Fibroblast of lung (primary cell): ENCODE measurements around the gene NRF1. TPM values are rescaled to one million over a fixed set of nuclear protein-coding genes. Genes with fewer than 3 reads are reported as not detected.
"Not testable (repeated sequence)": the region's sequence is repeated elsewhere in the genome, so short reads cannot be mapped to it uniquely, and the experiment has no call there.

Source experiments
- DNase-seq, 2 donors: peaks; one replicate each; pipeline versions ENCODE4 v3.0.0 to v3.0.0-alpha.2; 2010; ENCODE audit warnings: low read depth in 2 of 2
- H2AFZ ChIP-seq: 2 replicates; pipeline ENCODE4 v1.5.1; 2012; ENCODE audit warnings: low read length, control low read depth, inconsistent platforms
- H3K27ac ChIP-seq: 2 replicates; pipeline ENCODE4 v1.5.1; 2011; ENCODE audit warnings: low read length, control low read depth; ENCODE audit not compliant: insufficient read depth
- H3K27me3 ChIP-seq: 2 replicates; pipeline ENCODE4 v1.5.1; 2011; ENCODE audit warnings: mild to moderate bottlenecking, low read length; ENCODE audit not compliant: control insufficient read depth, insufficient read depth
- H3K36me3 ChIP-seq: 2 replicates; pipeline ENCODE4 v1.5.1; 2011; ENCODE audit warnings: low read length; ENCODE audit not compliant: control insufficient read depth, insufficient read depth
- H3K4me1 ChIP-seq: 2 replicates; pipeline ENCODE4 v1.5.1; 2011; ENCODE audit warnings: low read length; ENCODE audit not compliant: control insufficient read depth, insufficient read depth; ENCODE audit errors: extremely low read depth
- H3K4me2 ChIP-seq: 2 replicates; pipeline ENCODE4 v1.5.1; 2011; ENCODE audit warnings: low read length, control low read depth; ENCODE audit not compliant: insufficient read depth; ENCODE audit errors: extremely low read depth
- H3K4me3 ChIP-seq, 4 experiments: fragments of 200-600 bp in 1 of 4; sonication (generic) in 1 of 4; replicated peaks in 1 of 4; 2 replicates each; pipeline ENCODE4 v1.5.1; 2011 to 2016; ENCODE audit warnings: low read length in 4 of 4, low read depth in 3 of 4, mild to moderate bottlenecking in 3 of 4, control low read depth in 2 of 4, inconsistent platforms in 1 of 4, mixed read lengths in 1 of 4; ENCODE audit not compliant: insufficient read depth in 1 of 4; ENCODE audit errors: control extremely low read depth in 1 of 4
- H3K79me2 ChIP-seq: 2 replicates; pipeline ENCODE4 v1.5.1; 2012; ENCODE audit warnings: mild to moderate bottlenecking, low read length, inconsistent platforms; ENCODE audit not compliant: control insufficient read depth, insufficient read depth
- H3K9ac ChIP-seq: 2 replicates; pipeline ENCODE4 v1.5.1; 2011; ENCODE audit warnings: mild to moderate bottlenecking, low read length, control low read depth; ENCODE audit not compliant: insufficient read depth
- H3K9me3 ChIP-seq: 2 replicates; pipeline ENCODE4 v1.5.1; 2012; ENCODE audit warnings: low read depth, low read length; ENCODE audit not compliant: control insufficient read depth, insufficient read depth
- H4K20me1 ChIP-seq: 2 replicates; pipeline ENCODE4 v1.5.1; 2011; ENCODE audit warnings: low read length; ENCODE audit not compliant: control insufficient read depth, insufficient read depth; ENCODE audit errors: extremely low read depth
- EZH2 ChIP-seq: IDR thresholded peaks from 2 replicates; pipeline ENCODE4 v1.5.1; 2012; ENCODE audit warnings: low read length, control low read depth, mild to moderate bottlenecking; ENCODE audit errors: missing control alignments
- polyA plus RNA-seq, 2 donors: library from polyadenylated mRNA; depleted of rRNA in 1 of 2; stranded (reverse) in 1 of 2; unstranded in 1 of 2; fragments of >200 nt; gene quantifications; 2 replicates each; pipeline ENCODE4 v1.2.1, GENCODE V29; 2011 to 2012; ENCODE audit warnings: missing spikeins in 1 of 2
- total RNA-seq: library from RNA; depleted of rRNA; stranded (reverse); fragments of >200 nt; gene quantifications from 2 replicates; pipeline ENCODE4 v1.2.1, GENCODE V29; 2014
- TF ChIP-seq, protein P1 (sequence below), 2 donors: IDR thresholded peaks in 1 of 2; conservative IDR thresholded peaks in 1 of 2; 1 replicate in 1 of 2; 2 replicates in 1 of 2; pipeline ENCODE4 v1.5.1; 2011 to 2012; ENCODE audit warnings: low read length in 2 of 2, control low read depth in 1 of 2, inconsistent platforms in 1 of 2, low read depth in 1 of 2, mild to moderate bottlenecking in 1 of 2

The NRF1 gene
- total and polyA plus RNA-seq, 2 donors (not counting 1 experiment from before 2014, with no cell fraction given): 7.3 to 15.5 TPM

DNA sequence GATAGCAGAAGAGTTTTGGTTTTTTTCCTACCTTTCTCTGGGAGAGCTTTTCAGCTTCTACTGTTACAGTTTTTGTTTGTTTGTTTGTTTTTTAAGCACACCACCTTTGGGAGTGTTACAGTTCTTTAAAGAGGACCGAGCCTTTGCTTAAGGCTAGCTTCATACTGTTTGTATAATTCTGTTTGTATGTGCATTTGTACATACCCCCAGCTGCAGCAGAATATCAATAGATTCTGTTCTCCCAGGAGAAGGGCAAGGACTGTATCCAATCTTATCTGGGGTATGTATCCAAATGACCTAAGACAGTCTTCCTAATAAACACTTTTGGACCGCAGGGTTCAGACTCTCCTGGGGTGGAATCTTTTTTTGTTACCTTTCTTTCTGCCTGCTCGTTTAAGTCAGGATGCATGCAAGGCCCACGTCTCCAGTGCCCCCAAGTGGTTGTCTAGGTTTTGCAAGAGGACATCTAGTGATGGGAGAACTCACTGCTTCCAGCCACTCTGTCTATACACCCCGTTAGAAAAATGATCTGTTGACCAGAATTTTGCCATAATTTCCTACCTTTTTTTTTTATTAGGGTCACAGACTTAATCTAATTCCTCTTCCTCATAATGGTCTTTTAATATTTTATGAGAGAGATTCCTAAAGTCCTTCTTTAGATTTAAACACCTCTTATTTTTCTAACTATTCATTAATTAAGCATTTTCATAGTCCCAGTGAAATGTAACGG, 23.9 kb downstream of the NRF1 start:
- Histone ChIP-seq H3K4me1 (no peaks in the 10 kb centered on the region), H4K20me1 (no peaks in the 10 kb centered on the region), H3K79me2 (peaks cover 17% of the 10 kb centered on the region), H3K9ac (no peak overlapping the region), H3K27me3 (no peaks in the 10 kb centered on the region), H3K9me3 (no peaks in the 10 kb centered on the region), H3K4me3 (no peak overlapping the region), H3K27ac (no peak overlapping the region), H3K36me3 (no peaks in the 10 kb centered on the region), H3K4me2 (no peak overlapping the region), H2AFZ (no peak overlapping the region)
- no peak for TF ChIP-seq EZH2
- TF ChIP-seq, protein P1, sequence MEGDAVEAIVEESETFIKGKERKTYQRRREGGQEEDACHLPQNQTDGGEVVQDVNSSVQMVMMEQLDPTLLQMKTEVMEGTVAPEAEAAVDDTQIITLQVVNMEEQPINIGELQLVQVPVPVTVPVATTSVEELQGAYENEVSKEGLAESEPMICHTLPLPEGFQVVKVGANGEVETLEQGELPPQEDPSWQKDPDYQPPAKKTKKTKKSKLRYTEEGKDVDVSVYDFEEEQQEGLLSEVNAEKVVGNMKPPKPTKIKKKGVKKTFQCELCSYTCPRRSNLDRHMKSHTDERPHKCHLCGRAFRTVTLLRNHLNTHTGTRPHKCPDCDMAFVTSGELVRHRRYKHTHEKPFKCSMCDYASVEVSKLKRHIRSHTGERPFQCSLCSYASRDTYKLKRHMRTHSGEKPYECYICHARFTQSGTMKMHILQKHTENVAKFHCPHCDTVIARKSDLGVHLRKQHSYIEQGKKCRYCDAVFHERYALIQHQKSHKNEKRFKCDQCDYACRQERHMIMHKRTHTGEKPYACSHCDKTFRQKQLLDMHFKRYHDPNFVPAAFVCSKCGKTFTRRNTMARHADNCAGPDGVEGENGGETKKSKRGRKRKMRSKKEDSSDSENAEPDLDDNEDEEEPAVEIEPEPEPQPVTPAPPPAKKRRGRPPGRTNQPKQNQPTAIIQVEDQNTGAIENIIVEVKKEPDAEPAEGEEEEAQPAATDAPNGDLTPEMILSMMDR (conservative IDR thresholded peaks at IDR 0.05 in 1 of 2, IDR thresholded peaks at IDR 0.05 in 1 of 2; ENCODE audit: low read depth in 1 of 2, low read length in 2 of 2): peak; percentile 92 to 96
- DNase-seq: peak; percentile 69 to 85

DNA sequence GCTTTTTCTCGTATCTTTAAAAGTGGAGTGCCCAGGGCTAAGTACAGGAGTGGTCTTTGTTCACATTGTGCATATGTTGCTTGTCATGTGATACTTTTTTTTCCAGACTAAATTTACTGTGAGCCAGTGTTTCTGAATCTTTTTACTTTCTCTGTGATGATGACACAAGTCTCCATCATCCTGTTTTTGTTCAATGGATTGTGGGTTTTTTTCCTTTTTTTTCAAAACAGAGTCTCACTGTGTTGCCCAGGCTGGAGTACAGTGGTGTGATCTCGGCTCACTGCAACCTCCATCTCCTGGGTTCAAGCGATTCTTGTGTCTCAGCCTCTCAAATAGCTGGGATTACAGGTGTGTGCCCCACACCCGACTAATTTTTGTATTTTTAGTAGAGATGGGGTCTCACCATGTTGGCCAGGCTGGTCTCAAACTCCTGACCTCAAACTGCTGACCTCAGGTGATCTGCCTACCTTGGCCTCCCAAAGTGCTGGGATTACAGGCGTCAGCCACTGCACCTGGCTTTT, 24.6 kb downstream of the NRF1 start:
- DNase-seq, H2AFZ ChIP-seq, H3K9me3 ChIP-seq, H4K20me1 ChIP-seq, H3K27ac ChIP-seq, H3K4me1 ChIP-seq, H3K27me3 ChIP-seq, H3K4me2 ChIP-seq, H3K36me3 ChIP-seq, H3K4me3 ChIP-seq, H3K9ac ChIP-seq: not testable (repeated sequence)
- H3K79me2 ChIP-seq: peaks cover 17% of the 10 kb centered on the region

DNA sequence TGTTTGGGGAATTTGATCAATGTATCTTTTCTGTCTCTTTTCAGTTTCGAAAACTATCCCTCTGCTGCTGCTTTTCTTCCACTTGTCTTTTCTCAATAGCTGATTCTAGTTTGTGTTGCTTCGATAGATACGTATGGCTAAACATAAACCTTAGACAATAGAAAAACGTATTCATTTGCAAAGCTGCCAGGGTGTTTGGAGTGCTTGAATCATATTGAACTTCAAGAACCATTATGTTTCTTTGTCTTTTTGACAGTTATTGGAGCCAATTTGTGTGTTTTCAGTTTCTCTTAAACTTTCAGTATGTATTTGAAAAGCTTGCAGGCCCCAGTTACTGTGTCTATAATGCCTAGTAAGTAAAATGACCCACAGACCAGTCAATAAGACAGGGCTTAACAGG, 25.1 kb downstream of the NRF1 start:
- no peak for DNase-seq
- Histone ChIP-seq H3K36me3 (no peaks in the 10 kb centered on the region), H3K27ac (no peak overlapping the region)

DNA sequence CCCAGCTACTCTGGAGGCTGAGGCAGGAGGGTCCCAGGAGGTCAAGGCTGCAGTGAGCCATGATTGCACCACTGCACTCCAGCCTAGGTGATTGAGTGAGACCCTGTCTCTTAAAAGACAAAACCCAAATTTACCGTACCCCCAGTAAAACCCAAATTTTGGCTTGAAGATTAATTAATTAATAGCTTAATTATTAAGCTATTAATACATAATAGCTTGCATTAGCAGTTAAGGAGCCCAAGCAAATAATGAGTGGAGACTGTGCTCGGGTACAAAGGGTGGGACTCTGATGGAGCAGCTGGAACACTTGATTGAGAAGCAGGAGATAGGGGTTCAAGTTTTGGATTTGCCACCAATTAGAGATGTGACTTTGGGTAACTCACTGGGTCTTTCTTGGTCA, 28.9 kb downstream of the NRF1 start:
- Histone ChIP-seq H3K9me3 (no peaks in the 10 kb centered on the region), H3K27me3 (no peaks in the 10 kb centered on the region), H3K79me2 (peaks cover 3% of the 10 kb centered on the region), H3K4me1 (no peaks in the 10 kb centered on the region), H3K4me2 (no peak overlapping the region), H4K20me1 (no peaks in the 10 kb centered on the region), H3K9ac (no peak overlapping the region), H3K4me3 (no peak overlapping the region), H2AFZ (no peak overlapping the region), H3K36me3 (no peaks in the 10 kb centered on the region), H3K27ac (no peak overlapping the region)
- DNase-seq: no peak
- TF ChIP-seq, protein P1 (conservative IDR thresholded peaks at IDR 0.05 in 1 of 2, IDR thresholded peaks at IDR 0.05 in 1 of 2; ENCODE audit: low read depth in 1 of 2, low read length in 2 of 2): no peak
- no peak for TF ChIP-seq EZH2

More for the DNA sequence above, 25.1 kb downstream of the NRF1 start:
- Histone ChIP-seq H3K4me1 (no peaks in the 10 kb centered on the region), H3K27me3 (no peaks in the 10 kb centered on the region), H2AFZ (no peak overlapping the region), H3K9ac (no peak overlapping the region), H3K9me3 (no peaks in the 10 kb centered on the region), H4K20me1 (no peaks in the 10 kb centered on the region), H3K4me2 (no peak overlapping the region), H3K79me2 (peaks cover 14% of the 10 kb centered on the region), H3K4me3 (no peak overlapping the region)
- TF ChIP-seq EZH2: no peak
